Mucosa of stomach (tissue), 1 donor: ENCODE measurements around the gene UQCR11.

Source experiments
- H3K27me3 ChIP-seq: one replicate; pipeline ENCODE4 v1.7.0; 2013; ENCODE audit warnings: mild to moderate bottlenecking, low read length; ENCODE audit not compliant: control insufficient read depth, insufficient read depth
- H3K36me3 ChIP-seq: one replicate; pipeline ENCODE4 v1.7.0; 2013; ENCODE audit warnings: low read length; ENCODE audit not compliant: control insufficient read depth, insufficient read depth
- H3K4me1 ChIP-seq: one replicate; pipeline ENCODE4 v1.7.0; 2013; ENCODE audit warnings: mild to moderate bottlenecking, low read length; ENCODE audit not compliant: control insufficient read depth, insufficient read depth
- H3K4me3 ChIP-seq: one replicate; pipeline ENCODE4 v1.7.0; 2013; ENCODE audit warnings: low read length
- H3K9ac ChIP-seq: one replicate; pipeline ENCODE4 v1.7.0; 2013; ENCODE audit warnings: mild to moderate bottlenecking, low read length, moderate library complexity
- H3K9me3 ChIP-seq: one replicate; pipeline ENCODE4 v1.7.0; 2013; ENCODE audit warnings: mild to moderate bottlenecking, low read length, moderate library complexity; ENCODE audit not compliant: control insufficient read depth
- donor health status: Pancreatic carcinoma.

Gene UQCR11

DNA sequence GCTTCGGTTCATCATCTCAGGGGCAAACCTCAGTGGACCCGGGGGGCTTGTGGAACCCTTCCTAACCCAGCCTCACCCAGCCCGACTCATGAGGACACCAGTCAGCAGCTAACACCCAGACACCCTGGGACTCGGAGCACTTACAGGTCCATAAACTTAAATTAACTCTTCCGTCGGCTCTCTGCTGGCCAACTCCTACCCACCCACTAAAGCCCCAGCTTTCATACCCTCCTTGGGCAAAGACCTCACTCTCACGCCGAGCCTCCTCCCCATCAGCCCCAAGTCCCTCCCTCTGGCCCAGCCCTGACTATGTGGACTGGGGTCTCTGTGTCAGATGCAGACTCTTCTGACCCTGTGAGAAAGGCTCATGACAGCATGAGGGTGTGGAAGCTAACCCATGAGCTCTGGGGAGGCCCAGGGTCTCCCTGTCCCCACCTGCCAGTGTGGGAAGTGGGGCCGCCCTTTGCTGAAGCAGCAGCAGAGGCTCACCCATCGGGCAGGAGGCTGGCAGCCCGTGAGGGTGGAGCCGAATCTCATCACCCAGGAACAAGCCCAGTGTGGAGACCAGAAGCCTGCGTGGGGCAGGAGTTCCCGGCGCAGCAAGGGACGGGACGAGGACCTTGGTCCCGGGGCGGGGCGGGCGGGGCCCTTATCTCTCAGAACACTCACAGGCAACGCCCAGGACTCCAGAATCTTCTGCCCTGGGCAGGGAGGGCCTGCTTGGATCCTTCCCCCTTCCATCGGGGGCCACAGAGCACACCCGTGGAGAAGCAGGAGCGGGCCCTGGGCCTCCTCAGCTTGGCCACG is 27.4 kb upstream of the UQCR11 start:
- no peaks in the 10 kb centered on the region for H3K9me3 ChIP-seq
- H3K4me3 ChIP-seq: no peak overlapping the region
- no peak overlapping the region for H3K9ac ChIP-seq
- no peaks in the 10 kb centered on the region for H3K27me3 ChIP-seq
- no peaks in the 10 kb centered on the region for H3K36me3 ChIP-seq
- H3K4me1 ChIP-seq: peaks cover 16% of the 10 kb centered on the region

DNA sequence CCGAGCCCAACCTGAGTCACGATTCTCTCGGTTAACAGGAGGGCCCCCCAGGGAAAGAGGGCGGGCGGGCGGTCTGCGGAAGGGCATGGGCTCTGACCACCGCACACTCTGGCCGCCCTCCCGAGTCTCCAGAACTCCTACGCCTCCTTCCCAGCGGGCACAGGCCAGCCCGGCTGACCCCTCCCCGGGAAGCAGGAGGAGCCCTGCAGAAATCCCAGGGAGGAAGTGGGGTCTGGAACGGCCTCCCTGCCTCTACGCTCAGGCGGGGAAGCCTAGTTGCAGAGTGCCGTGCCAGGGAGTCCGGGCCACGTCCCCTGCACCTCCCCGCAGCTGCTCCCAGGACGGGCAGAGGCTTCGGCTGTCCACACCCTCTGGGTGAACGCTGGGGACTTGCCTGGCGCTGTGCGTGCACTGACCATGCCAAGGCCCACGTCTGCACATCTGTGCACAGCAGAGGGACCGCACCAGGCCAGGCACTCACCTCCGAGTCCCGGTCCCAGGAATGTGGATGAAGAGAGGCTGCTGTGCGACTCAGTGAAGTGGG is 26.4 kb upstream of the UQCR11 start:
- Histone ChIP-seq H3K9ac (no peak overlapping the region), H3K27me3 (no peaks in the 10 kb centered on the region), H3K36me3 (no peaks in the 10 kb centered on the region), H3K9me3 (no peaks in the 10 kb centered on the region), H3K4me3 (no peak overlapping the region), H3K4me1 (peaks cover 16% of the 10 kb centered on the region)

DNA sequence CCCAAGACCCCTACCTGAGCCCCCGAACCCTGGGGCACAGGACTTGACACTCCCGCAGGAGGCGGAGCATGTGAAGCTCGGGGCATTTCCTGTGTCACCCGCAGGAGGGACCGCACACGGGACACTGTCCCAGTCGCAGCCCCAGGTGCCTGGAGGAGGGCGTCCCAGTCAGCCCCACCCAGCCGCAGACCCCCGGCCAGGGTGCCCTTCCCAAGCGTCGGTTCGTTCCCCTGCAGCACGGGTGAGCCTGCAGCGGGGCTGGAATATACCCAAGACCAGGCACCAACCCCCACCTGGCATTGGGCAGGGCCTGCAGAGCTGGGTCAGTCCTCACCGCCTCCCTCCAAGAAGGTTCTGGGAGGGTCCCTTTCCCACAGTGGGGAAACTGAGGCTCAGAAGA is 25.5 kb upstream of the UQCR11 start:
- H3K4me1 ChIP-seq: peaks cover 16% of the 10 kb centered on the region
- H3K9ac ChIP-seq: no peak overlapping the region
- H3K36me3 ChIP-seq: no peaks in the 10 kb centered on the region
- H3K9me3 ChIP-seq: no peaks in the 10 kb centered on the region
- H3K4me3 ChIP-seq: no peak overlapping the region
- H3K27me3 ChIP-seq: no peaks in the 10 kb centered on the region

DNA sequence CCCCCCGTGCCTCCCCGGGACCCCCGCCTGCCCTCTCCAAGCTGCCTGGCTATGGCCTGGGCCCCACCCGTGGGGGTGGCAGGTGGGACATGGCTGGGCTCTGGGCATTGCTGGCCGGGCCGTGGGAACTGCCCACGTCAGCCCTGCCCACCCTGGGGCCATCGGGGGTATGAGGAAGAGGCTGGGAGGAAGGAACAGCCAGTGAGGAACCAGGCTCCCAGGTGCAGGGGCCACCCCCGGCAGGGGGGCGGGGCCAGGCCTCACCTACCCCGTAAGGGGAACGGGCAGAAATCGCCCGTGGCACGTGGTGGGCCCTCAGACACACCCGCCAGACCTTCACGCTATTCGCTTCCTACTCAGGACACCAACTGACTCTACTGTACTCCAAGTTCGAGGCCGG is 24.8 kb upstream of the UQCR11 start:
- H3K4me1 ChIP-seq: peaks cover 16% of the 10 kb centered on the region
- H3K9ac ChIP-seq: no peak overlapping the region
- H3K9me3 ChIP-seq: no peaks in the 10 kb centered on the region
- H3K36me3 ChIP-seq: no peaks in the 10 kb centered on the region
- H3K4me3 ChIP-seq: no peak overlapping the region
- H3K27me3 ChIP-seq: no peaks in the 10 kb centered on the region

DNA sequence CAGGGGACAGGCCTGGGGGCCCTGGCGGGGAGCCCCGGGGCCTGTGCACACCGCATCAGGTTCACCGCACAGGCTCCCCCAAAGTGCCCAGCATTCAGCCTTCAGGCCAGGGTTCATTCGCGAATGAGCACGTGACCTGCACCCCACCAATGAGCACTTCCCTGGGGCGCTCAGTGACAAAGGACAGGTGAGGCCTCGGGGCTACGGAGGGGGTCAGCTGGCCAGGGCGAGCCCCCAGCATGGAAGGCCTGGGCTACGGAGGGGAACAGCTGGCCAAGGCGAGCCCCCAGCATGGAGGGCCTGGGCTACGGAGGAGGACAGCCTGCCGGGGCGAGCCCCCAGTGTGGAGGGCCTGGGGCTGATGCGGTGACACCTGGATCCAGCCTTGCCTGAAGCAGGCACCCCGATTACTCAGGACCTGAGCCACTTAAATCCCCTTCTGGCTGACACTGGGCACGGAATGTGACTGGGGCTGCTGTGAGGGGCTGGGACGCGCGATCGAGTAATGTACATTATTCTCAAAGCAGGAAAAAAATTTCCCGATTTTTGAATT is 24.1 kb upstream of the UQCR11 start:
- peaks cover 16% of the 10 kb centered on the region for H3K4me1 ChIP-seq
- no peak overlapping the region for H3K9ac ChIP-seq
- H3K4me3 ChIP-seq: no peak overlapping the region
- no peaks in the 10 kb centered on the region for H3K9me3 ChIP-seq
- no peaks in the 10 kb centered on the region for H3K36me3 ChIP-seq
- H3K27me3 ChIP-seq: no peaks in the 10 kb centered on the region

DNA sequence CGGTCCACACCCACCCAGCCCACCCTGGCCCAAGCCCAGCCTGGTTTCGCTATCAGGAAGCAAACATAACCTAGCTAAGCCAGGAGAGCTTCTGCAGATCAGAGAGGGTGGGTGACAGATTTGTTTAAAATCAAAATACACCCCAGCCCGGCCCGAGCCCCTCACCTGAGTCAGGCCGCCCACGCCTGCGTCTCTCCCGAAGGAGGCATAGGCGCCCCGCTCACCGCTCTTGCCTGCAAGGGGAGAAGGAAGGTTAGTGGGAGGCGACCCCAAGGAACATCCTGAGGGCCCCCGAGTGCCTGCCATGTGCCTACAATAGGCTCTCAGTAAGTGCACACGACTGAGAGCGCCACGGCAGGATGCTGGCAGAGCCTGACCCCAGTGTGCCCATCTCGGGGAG is 21.9 kb upstream of the UQCR11 start:
- Histone ChIP-seq H3K4me3 (no peak overlapping the region), H3K9me3 (no peaks in the 10 kb centered on the region), H3K36me3 (peaks cover 7% of the 10 kb centered on the region), H3K27me3 (no peaks in the 10 kb centered on the region), H3K9ac (no peak overlapping the region), H3K4me1 (peaks cover 3% of the 10 kb centered on the region)

DNA sequence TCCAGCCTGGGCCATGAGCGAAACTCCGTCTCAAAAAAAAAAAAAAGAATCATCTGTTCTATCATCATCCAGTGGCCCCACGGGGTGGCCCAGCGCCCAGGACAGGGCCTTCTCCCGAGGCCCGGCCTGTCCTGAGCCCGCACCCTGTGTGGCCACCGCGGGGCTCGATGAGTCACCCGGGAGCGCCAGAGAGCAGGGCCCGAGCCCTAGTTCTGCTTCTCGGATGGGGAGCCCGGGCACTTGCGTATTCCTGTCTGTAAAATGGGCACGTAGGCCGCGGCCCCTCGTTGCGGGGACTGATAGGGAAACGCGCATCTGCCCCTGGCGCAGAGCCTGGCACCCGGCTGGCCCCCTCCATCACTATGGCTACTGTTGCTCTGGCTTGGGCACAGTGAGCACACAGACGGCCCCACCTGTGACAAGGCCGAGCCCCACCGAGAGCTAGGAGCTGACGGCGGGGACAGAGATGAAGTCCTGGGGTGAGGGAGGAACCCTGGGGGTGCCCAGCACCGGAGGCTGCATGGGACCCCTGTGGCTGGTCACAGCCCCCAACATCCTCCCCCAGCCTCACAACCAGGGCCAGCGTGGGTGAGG is 21.3 kb upstream of the UQCR11 start:
- H3K9ac ChIP-seq: no peak overlapping the region
- H3K36me3 ChIP-seq: peaks cover 7% of the 10 kb centered on the region
- no peak overlapping the region for H3K4me3 ChIP-seq
- no peaks in the 10 kb centered on the region for H3K9me3 ChIP-seq
- H3K27me3 ChIP-seq: no peaks in the 10 kb centered on the region
- H3K4me1 ChIP-seq: no peaks in the 10 kb centered on the region

DNA sequence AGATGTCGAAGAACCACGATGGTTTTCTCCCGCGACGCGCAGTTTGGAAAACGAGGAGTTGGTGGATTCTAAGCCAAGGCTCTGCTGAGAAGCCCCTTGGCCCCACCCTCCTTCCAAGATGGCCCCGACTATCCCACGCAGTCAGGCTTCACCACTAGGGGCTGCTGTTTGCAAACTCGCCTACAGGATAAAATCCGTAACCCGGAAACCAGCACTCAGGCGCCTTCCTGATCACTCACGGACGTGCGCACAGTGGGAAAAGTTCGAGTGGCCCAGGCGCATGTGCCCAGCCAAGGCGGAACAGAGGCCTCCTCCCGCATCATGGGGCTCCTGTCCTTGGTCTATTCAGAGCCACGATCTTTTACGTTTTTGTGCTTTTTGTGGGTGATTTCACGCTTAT is 19.2 kb upstream of the UQCR11 start:
- Histone ChIP-seq H3K9me3 (no peaks in the 10 kb centered on the region), H3K4me3 (no peak overlapping the region), H3K36me3 (peaks cover 7% of the 10 kb centered on the region), H3K27me3 (no peaks in the 10 kb centered on the region), H3K9ac (no peak overlapping the region), H3K4me1 (no peaks in the 10 kb centered on the region)

DNA sequence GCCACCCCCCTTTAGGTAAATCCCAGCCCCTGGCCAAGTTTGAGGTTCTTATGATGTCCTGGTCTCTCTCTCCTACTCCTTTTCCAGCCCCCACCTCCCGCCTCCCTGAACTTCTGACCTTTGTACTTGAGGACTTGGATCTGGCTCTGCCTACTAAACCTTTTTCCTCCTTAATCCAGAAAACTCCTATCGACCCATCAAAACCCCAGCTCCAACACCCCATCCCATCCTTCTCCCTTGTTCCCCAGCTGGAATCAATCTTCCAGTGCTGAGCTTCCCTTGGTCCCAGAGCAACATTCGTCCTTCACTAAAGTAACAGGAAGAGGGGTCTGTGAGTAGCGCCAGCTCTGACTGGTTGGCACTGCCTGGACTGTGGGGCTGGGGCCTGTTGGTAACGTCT is 17.3 kb upstream of the UQCR11 start:
- no peaks in the 10 kb centered on the region for H3K4me1 ChIP-seq
- no peak overlapping the region for H3K9ac ChIP-seq
- H3K27me3 ChIP-seq: no peaks in the 10 kb centered on the region
- H3K36me3 ChIP-seq: peaks cover 7% of the 10 kb centered on the region
- H3K4me3 ChIP-seq: no peak overlapping the region
- no peaks in the 10 kb centered on the region for H3K9me3 ChIP-seq

DNA sequence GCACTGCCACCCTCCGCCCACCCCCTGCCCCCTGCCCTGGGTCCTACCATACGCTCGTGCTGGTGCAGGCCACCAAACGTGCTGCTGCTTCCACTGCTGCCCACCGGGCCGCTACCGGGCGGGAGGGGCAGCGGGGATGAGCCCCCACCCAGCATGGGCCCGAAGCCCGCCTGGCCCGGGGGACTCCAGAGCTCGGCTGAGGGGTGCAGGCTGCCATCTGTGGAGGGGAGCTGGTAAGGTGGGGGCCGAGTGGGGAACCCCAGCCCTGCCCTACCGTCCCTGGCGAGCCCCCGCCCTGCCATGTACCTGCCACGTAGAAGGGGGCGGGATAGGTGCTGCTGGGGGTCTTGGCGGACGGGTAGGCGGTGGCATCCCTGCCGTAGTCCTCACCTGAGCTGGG is 16.7 kb upstream of the UQCR11 start:
- Histone ChIP-seq H3K9me3 (no peaks in the 10 kb centered on the region), H3K27me3 (no peaks in the 10 kb centered on the region), H3K4me1 (no peaks in the 10 kb centered on the region), H3K9ac (no peak overlapping the region), H3K4me3 (no peak overlapping the region), H3K36me3 (peaks cover 7% of the 10 kb centered on the region)

DNA sequence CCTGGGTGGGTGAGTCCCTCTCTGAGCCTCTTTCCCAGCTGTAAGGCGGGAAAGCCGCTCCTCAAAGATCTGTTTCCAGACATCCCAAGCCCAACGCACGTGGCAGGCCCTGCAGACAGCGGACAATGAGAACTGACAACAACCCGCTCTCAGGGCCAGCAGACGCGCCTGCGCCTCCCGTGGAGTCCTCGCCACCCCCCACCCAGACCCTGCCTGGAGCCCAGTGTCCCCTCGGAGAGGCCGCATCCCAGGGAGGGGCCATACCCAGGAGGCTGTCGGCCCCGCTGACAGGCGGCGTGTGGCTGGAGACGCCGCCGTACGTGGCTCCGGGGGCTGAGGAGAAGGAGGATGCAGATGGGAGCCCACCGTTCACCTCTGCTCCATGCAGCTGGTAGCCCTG is 16.3 kb upstream of the UQCR11 start:
- Histone ChIP-seq H3K4me1 (no peaks in the 10 kb centered on the region), H3K9ac (no peak overlapping the region), H3K4me3 (no peak overlapping the region), H3K27me3 (no peaks in the 10 kb centered on the region), H3K36me3 (peaks cover 7% of the 10 kb centered on the region), H3K9me3 (no peaks in the 10 kb centered on the region)

DNA sequence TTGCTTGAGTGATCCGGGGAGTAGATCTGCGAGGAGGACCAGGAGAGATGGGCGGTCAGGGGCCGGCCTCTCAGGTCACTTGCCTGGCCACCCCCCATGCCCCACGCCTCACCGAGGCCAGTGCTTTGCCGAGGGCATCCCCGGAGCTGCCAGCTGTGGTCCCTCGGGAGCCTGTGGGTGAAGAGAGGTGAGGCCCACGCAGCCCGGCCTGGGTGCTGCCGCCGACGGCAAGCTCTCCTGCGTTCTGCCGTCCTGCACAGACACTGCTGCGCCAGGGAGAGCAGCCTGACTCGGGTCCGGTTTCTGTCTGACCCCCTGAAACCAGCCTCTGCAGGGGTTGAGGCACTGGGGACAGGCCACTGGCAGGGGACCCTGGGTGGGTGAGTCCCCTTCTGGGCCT is 15.8 kb upstream of the UQCR11 start:
- peaks cover 7% of the 10 kb centered on the region for H3K36me3 ChIP-seq
- H3K9me3 ChIP-seq: no peaks in the 10 kb centered on the region
- no peak overlapping the region for H3K4me3 ChIP-seq
- no peaks in the 10 kb centered on the region for H3K27me3 ChIP-seq
- H3K4me1 ChIP-seq: no peaks in the 10 kb centered on the region
- H3K9ac ChIP-seq: no peak overlapping the region
